SK-N-SH treated with all-trans-retinoic acid at 6 μM for 48 hours (cell line): ENCODE data around the gene ALK.

Experiments used
- PATZ1 ChIP-seq: fragments of 250-450 bp; sonication (Bioruptor Pico); IDR thresholded peaks from 2 replicates; pipeline ENCODE4 v1.8.0; 2020; ENCODE audit warnings: mild to moderate bottlenecking, moderate library complexity, borderline replicate concordance
- ZFP3 ChIP-seq: fragments of 250-450 bp; sonication (Bioruptor Pico); IDR thresholded peaks from 2 replicates; pipeline ENCODE4 v1.5.0; 2020; ENCODE audit warnings: mild to moderate bottlenecking, moderate library complexity

GRCh38 chr2:29175338-29175737 is 746.0 kb downstream of the ALK start:
- TF ChIP-seq ZFP3: no peak
- TF ChIP-seq PATZ1 (CRISPR knock-in tag): no peak
